GM19240 (cell line): ENCODE measurements around the gene KRT84.
"Not testable (repeated sequence)": the region's sequence is repeated elsewhere in the genome, so short reads cannot be mapped to it uniquely, and the experiment has no call there.

Experiments used
- DNase-seq: peaks from one replicate; pipeline ENCODE4 v3.0.0; 2011; ENCODE audit warnings: low spot score; ENCODE audit not compliant: insufficient read length

KRT84 gene

DNA sequence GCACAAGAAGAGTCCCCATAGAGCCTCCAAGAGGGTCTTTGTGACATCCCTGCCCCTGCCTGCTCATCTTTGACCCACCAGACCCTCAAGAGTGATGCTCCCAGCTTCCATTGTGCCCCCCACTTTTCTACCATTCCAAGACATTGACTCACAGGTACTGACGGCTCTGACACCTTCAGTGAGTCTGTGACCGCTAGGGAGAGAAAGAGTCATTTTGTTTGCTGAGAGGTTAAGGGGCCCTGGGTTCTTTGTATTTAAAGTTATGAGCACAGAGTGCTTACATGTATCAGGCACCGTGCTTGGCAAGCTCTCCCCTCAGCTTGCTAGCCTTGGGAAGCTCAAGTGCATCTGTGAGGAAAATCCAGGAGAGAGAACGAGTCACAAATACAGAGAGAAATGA is 27.8 kb upstream of the KRT84 start:
- DNase-seq = no peak

DNA sequence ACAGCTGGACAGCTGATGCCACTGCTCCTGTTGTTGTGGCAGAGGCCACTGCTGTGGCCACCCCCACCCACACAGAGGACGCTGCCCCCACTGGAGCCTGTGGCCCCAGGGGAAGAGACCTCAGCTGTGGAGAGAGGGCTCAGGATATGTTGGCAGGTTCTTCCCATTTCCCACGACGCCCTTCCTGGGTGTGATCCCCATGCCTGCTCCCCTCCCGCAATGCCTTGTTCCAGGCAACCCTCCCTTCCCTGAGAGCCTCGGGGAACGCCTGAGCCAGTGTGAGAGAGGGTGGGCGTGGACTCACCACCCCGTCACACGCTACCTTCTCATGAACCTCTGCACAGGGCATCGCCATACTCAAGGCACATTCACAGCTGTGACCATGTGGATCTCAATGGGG is 26.4 kb upstream of the KRT84 start:
- DNase-seq = no peak

DNA sequence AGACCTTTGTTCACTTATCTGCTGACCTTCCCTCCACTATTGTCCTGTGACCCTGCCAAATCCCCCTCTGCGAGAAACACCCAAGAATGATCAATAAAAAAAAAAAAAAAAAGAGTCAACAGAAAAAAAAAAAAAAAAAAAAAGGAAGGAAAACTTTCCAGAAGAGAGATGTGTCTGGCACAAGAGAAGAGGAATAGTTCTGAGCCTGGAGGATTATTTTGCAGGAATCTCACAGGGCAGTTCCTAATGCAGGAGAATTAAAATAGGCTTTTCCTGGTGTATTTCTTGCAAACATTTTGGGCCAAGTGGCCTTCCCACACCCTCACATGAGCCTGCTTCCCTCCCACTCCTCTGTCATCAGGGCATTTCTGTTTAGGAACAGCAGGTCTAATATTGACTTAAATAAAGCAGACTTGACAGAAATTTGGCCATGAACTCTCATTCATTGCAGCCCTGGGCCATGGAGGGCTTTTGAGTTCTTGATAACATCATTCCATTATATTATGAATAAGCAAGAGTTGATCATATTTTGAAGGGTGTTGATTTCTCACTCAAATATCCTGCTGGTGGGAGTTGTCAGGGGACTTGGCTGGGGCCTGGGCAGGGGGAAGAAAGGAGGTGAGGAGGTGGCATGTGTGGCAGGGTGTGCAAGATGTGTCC is 25.3 kb upstream of the KRT84 start:
- DNase-seq = not testable (repeated sequence)

DNA sequence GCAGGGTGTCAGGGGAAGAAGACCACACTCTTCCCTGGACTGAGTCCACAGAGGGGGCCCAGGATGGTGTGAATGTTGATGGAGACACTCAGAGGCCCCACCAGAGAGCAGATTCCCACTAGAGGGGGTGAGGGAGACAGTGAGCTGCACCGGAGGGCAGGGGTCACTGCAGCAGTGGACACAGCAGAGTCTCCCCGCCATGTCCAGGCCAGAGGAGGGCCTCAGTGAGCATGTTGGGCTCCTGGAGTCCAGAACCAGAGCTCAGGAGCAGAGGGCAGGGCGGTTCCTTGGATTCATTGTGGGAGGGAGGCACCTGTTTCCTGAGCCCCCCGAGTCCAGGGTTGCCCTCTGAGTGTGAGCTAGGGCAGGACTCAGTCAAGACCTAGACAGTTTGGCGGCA is 22.5 kb upstream of the KRT84 start:
- DNase-seq = no peak

DNA sequence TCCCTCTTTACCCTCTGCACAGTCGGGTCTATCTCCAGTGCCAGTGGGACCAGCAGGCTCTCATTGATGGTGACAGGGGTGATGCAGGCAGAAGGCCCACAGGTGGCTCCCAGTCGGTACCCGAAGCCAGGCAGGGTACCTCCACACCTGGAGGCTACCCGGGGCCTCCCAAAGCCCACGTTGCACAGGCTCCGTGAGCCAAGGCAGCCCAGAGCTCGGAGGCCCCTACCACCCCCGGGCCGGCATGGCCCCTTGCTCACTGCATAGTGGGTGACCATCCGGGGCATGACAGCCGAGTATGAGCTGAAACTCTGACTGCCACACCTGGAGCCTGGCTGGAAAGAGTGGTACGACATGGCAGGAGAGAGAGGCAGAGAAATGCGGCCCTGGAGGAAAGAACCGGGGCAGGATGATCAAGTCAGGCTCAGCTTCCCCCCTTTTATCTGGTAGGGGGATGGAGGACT is 20.5 kb upstream of the KRT84 start, which contains the start of gene KRT82:
Gene KRT82, minus strand, starts transcription at position 414 of the 464 bp plus-strand sequence. Its CDS starts 58 bp downstream, at position 356.
- DNase-seq = no peak

DNA sequence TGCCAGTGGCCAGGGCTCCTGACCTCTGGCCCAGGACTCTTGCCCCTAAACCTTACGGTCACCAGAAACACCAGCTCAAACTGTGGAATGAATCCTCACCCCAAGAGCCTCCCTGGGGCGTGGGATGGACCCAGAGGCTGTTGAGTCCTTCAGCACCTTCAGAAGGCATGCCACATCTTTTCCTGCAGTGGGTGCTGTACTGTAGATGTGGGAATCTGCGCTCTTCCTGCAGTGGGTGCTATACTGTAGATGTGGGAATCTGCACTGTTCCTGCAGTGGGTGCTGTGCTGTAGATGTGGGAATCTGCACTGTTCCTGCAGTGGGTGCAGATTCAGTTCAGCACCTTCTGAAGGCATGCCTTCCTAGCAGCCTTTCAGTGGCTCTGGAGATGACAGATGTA is 19.5 kb upstream of the KRT84 start:
- no peak for DNase-seq

DNA sequence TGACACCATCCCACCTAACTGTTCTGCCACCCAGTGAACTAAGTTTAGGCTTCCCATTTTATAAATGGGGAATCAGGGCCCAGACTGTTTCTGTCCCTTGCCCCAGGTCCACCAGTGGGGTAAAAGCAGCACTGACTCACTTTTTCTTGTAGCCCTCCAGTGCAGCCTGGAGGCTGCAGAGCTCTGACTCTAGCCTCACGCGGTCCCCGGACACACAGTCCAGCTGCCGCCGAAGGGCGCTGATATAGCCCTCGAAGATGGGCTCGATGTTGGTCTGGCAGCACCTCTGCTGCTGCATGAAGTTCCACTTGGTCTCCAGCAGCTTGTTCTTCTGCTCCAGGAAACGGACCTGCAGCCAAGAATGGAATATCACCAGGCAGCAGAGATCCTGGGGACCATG is 18.1 kb upstream of the KRT84 start:
- no peak for DNase-seq

DNA sequence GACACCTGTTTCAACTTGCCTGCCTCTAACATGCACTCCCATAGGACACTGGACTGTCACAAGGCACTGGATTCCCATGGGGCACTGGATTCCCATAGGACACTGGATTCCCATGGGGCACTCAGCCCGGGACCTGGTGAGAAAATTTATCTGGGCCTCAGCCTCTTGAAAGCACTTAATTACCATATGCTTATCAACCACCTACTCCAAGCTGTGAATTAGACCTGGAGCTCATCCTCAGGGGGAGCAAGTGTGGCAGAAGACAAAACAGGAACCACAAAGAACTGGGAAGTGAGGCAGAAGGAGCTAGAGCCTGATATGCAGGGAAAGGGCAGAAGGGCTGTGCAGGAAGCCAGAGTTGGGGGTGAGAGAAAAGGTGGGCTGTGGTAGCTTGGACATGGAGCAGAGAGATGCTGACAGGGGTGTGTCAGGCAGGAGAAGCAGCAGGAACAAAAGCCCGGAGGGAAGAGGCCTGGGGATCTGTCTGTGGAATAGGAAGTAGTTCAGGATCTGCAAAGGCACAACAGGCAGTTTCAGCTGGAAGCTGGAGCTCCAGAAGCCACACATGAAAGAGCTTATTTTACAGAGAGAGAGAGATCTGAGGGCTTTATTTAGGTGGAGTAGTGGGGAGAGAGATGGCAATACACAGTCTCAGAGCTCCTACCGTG is 17.6 kb upstream of the KRT84 start:
- no peak for DNase-seq

DNA sequence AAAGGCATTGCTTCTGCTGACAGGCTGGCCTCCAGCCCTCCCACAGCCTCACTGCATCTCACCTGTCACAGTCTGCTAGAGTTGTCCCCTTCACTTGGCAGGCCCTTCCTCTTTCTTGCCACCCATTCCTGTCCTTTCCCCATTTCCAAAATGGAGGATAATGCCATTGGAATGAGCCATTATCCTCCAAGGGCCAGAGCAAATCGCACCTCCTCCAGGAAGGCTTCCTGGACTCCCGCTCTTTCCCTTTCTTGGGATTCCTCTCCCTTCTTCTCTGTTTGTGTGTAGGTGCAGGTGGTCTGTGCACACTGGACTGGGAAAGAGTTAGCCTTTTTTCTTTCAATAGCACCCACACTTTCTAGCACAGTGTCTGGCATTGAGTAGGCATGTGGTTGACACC is 16.9 kb upstream of the KRT84 start:
- DNase-seq = no peak

DNA sequence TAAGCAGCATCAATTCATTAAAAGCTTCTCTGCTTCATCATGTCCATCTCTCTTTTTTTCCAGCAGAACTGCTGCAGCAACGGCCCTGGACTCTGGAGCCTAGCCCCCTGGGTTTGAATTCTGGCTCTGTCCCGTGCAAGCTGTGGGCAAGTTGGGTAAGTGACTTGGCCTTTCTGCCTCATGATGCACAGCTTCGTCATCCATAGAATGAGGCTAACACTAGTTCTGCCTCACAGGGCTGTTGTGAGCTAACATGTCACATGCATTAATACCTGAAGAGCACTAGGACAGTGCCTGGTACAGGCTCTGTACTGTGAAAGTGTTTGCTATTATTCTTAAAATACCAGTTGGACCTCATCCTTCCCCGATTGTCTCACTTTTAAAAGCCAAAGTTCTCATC is 16.5 kb upstream of the KRT84 start:
- DNase-seq = no peak

DNA sequence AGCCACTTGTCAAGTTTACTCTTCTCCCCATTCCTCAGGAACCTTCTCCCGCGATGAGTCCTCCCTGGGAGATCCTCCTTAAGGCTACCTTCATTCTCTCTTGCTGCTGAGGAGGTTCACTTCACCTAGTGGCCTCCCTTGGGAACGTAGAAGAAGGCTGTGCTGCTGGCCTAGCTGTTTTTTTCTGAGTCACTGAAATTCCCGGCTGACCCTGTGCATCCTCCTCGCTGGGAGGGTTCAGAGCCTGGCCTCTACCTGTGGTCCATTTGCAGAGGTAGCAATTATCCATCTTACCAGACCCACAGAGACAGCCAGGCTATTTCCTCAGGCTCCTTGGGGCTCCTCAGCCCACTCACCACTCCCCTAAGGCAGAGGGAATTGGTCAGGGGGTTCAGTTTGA is 16.1 kb upstream of the KRT84 start:
- no peak for DNase-seq

DNA sequence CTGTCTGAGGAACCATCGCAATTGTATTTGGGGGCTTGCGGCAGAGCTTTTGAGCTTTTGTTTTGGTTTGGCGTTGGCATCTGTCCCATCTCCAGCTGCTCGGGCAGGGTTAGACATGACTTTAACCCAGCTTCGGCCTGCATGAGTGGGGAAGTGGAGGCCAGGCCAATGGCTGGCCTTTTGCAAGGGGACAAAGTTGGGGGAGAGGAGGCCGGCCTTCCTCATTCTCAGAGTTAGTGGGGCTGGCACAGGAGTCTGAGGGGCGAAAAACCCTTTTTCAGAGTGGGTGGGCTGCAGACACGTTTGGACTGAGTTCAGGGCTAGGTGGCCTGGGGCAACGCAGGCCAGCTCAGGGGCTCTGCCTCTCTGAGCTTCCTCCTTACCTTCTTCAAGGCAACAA is 15.5 kb upstream of the KRT84 start:
- no peak for DNase-seq

DNA sequence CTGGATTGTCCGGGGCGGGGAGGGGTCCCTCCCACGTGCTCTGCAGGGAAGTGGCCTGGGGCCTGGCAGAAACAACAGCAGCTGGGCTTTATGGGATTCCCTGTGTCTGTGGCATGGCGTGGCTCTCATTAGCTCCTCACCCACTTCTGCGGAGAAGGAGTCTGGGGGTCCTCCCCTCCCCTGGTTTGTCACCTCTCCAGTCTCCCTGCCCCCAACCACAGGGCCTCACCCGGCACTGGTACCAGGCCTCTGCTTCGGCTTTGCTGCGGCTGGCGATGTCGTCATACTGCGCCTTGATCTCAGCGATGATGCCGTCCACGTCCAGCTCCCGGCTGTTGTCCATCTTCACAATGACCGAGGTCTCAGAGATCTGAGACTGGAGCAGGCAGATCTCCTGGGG is 14.3 kb upstream of the KRT84 start:
- no peak for DNase-seq

DNA sequence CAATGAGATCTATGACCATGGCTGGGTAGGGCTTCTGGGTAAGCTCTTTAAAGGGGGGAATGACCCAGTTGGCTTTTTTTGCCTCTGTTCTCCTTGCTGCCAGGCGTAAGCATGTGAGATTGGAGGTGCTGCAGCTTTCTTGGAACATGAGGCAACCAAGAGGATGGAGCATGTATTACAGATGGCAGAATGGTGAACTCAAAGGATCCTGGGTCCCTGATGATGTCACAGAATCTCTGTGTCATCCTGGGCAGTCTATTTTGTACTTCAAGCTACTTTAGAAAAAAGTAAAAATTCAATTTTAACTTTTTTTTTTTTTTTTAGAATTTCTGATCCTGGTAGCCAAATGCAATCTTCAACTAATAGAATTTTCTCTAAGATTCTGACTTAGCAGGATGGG is 12.7 kb upstream of the KRT84 start:
- DNase-seq = no peak

DNA sequence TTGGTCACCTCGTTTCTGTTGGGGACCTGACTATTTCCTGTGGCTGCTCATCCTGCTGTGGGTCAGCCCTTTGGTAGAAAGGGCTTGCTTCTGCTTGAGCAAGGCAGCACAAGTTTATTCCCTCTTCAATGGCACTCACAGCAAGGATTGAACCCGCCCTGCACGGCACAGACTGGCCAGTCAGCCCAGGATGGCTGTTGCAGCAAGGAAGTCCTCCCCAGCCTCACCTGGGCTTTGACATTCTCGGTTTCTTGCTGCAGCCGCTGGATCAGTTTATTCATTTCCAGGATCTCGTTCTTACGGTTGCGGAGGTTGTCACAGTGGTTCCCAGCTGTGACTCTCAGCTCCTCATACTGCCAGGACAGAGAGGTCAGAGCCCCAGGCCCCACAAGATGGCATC is 11.2 kb upstream of the KRT84 start:
- no peak for DNase-seq

DNA sequence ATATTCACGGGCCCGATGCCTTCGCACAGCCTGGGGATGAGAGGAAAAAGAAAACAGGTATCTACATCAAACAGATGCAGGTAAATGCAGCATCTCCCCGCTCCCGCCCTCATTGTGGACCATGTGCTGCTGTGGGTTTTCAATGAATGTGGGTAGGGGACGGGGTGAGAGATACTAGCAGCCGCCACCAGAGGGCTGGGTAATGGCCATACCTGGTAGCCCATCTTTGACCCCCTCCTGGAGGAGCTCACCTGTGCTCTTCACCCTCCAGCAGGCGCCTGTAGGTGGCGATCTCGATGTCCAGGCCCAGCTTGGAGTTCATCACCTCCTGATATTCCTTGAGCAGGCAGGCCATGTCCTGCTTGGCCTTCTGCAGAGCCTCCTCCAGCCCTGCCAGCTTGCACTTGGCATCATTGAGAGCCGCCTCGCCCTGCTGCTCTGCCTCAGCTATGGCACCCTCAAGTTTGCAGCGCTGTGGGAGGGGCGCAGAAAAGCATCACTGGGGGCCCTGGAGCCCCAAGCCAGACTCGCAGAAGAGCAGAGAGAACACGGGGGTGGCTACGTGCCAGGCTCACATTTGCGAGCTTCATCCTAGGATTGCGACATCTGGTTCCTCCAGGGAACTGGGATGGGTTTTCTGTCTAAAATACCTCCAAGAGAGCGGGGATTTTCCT is 10.4 kb upstream of the KRT84 start:
- no peak for DNase-seq

DNA sequence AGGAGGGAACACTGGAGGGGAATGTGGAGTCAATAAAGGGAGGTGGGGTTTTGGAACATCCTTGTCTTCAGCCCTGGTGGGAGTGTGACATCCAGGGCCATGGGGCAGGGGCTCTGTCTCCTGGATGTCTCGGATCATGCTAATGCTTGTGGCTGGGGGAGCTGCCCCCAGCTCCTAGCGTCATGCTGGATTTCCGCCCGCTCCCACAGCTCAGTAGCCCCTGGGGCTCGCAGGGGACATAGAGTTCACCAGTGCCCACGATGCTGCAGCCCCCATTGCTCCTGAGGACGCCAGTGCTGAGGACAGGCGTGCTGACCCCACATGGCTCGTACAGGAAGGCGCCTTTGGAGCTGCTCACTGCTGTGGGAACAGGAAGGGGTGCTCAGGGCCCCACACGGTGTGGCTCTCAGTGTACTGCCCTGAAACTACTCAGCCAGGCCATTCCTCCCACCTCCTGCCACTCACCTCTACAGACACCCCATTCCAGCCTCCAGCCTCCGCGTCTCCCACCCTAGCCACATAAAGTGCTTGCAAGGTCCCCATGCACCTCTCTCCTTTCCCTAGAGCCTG is 9.5 kb upstream of the KRT84 start:
- DNase-seq = no peak

DNA sequence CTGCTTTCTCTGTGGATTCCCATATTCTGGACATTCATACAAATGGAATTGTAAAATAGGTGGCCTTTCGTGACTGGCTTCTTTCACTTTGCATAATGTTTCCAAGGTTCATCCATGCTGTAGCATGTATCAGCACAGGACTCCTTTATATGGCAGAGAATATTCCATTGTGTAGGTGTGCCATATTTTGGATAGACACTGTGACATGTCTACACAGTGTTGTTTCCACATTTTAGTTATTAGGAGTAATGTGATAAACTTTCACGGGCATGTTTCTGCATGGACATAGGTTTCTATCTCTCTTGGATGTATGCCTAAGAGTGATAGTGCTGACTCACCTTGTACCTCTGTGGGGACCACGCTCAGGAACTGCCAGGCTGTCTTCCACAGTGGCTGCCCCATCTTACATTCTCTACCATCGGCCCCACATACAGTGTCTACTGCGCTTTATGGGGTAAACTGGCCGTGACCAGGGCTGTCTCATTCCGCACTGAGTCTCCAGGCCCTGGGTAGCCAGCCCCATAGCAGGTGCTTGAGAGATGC is 7.1 kb upstream of the KRT84 start:
- DNase-seq = no peak

DNA sequence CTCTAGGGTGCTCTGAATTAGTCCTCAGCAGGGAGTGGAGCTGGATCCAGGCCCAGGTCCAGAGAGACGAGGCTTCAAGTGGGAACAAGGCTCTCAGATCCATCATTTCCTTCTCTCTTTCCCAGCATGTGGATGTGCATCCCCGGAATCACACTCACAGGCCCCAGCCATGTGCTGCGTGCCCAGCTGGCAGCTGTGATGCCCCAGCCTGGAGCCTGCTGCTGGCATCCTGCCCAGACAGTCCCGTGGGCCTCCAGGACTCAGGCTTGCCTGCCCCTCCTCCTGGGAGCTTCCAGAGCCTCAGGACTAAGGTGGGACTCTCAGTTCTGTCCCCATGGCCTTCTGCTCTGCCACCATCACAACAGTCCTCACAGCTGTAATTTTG is 6.2 kb upstream of the KRT84 start:
- DNase-seq = no peak

DNA sequence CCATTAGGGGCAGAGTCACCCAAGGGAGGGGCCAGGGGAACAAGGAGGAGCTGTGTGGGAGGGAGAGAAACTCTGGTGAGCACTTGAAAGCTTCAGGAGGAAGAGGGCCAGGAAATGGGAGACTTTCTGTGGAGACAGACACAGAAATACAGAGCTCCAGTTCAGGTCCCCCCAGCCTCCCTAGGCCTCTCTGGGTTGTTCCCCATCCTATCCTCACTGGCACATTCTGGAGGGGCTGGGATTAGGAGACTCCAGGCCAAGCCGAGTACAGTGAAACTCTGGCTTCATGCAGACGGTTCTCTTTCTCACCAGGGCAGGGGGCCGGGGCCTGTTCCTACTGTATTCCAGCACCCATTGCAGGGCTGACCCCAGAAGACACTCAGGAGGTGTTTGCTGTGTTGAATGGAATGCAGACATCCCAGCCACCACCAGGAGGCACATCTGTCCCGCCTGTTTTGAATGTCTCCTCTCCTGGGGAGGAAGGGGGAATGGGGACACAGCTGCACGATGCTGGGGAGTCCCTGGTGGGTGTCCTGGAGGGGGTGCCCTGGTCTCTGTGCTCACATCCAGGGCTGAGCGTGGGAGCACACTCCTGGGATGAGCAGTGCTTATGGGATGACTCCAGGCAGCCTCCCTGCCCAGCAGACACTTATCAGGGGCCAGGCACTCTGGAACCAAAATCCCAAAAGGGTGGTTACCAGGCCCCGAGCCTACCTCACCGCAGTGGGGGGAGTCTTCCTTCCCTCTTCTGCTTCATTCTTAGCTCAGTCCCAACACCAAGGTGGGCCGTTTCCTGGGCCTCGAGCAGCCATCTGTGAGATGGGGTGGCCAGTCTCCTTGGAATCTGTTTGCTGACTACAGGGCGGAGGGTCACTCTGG is 5.5 kb upstream of the KRT84 start:
- no peak for DNase-seq
